HG02610 (cell line): ENCODE data around the gene ACACA.
A peak's percentile ranks its signal among the peaks of the same experiment; 100 is the strongest.

Source experiments
- ATAC-seq: cut with Tn5 transposase; IDR thresholded peaks from one replicate; pipeline ENCODE4 v1.9.1; 2021; ENCODE audit warnings: mild to moderate bottlenecking, moderate library complexity; ENCODE audit not compliant: unreplicated experiment

The ACACA gene

GRCh38 chr17:37052450-37052849, 354.2 kb downstream of the ACACA start:
- no peak for ATAC-seq

GRCh38 chr17:37051833-37052232, 354.8 kb downstream of the ACACA start:
- ATAC-seq = no peak

GRCh38 chr17:37051381-37051780, 355.3 kb downstream of the ACACA start:
- ATAC-seq = no peak

GRCh38 chr17:37050920-37051319, 355.7 kb downstream of the ACACA start:
- no peak for ATAC-seq

GRCh38 chr17:37048811-37049210, 357.8 kb downstream of the ACACA start:
- no peak for ATAC-seq

- ATAC-seq = peak; percentile 45
Measured at GRCh38 chr17:37047631-37048104, 359.0 kb downstream of the ACACA start.

- ATAC-seq = no peak
Measured at GRCh38 chr17:37045351-37045922, 361.2 kb downstream of the ACACA start.

GRCh38 chr17:37043201-37043600, 363.4 kb downstream of the ACACA start:
- no peak for ATAC-seq

GRCh38 chr17:37041932-37042331, 364.7 kb downstream of the ACACA start:
- ATAC-seq = no peak

- ATAC-seq = no peak
Measured at GRCh38 chr17:37039269-37039668, 367.4 kb downstream of the ACACA start.

GRCh38 chr17:37037590-37038155, 369.0 kb downstream of the ACACA start:
- ATAC-seq = no peak
